ENCODE results near the gene OCA2.

DNA sequence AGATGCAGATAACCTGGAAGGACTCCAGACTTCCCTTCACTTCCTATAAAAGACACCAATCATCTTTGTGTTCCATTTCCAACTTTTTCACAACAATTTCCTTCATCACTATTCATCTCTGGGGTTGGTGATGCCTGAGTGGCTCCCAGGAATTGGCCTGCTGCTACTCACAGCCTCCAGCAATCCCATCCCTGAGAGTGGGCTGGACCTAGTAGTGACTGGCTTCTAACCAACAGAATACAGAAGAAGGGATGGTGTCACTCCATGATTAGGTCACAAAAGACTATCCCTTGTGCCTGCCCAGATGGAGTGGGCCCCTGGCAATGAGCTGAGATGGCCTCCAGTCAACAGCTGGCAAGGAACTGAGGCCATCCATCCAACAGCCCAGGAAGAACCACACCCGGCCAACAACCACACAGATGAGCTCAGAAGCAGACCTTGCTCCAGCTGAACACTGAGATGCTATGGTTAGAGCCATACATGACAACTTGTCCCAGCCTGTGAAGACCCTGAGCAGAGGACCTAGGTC, 20.9 kb downstream of the OCA2 start:
- TF ChIP-seq, protein P1, sequence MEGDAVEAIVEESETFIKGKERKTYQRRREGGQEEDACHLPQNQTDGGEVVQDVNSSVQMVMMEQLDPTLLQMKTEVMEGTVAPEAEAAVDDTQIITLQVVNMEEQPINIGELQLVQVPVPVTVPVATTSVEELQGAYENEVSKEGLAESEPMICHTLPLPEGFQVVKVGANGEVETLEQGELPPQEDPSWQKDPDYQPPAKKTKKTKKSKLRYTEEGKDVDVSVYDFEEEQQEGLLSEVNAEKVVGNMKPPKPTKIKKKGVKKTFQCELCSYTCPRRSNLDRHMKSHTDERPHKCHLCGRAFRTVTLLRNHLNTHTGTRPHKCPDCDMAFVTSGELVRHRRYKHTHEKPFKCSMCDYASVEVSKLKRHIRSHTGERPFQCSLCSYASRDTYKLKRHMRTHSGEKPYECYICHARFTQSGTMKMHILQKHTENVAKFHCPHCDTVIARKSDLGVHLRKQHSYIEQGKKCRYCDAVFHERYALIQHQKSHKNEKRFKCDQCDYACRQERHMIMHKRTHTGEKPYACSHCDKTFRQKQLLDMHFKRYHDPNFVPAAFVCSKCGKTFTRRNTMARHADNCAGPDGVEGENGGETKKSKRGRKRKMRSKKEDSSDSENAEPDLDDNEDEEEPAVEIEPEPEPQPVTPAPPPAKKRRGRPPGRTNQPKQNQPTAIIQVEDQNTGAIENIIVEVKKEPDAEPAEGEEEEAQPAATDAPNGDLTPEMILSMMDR (optimal IDR thresholded peaks at IDR 0.05 in 1 of 3, IDR thresholded peaks at IDR 0.05 in 1 of 3, conservative IDR thresholded peaks at IDR 0.05 in 1 of 3; ENCODE audit: extremely low read depth in 1 of 3, insufficient read depth in 2 of 3, low read length in 3 of 3) = no peak
- TF ChIP-seq EZH2 (IDR thresholded peaks at IDR 0.05; ENCODE audit: low read length) = no peak
